ENCODE data around the gene ZNF212. TPM values are rescaled to one million over a fixed set of nuclear protein-coding genes. Genes with fewer than 3 reads are reported as not detected.

Gene ZNF212
- total RNA-seq, 1 donor from 2014 or later = 15.8 TPM

GRCh38 chr7:149291036-149291780, 51.8 kb downstream of the ZNF212 start:
- no peak for DNase-seq (ENCODE audit: low read depth, low spot score)
- Mint-ChIP-seq H3K4me3 (no peak overlapping the region), H3K27ac (ENCODE audit: unreplicated experiment) (no peak overlapping the region), H3K27me3 (ENCODE audit: low read depth) (peaks cover under 1% of the 10 kb centered on the region), H3K4me1 (no peaks in the 10 kb centered on the region), H3K9me3 (no peaks in the 10 kb centered on the region), H3K36me3 (ENCODE audit: low read depth) (no peaks in the 10 kb centered on the region)
- TF ChIP-seq, protein P1, sequence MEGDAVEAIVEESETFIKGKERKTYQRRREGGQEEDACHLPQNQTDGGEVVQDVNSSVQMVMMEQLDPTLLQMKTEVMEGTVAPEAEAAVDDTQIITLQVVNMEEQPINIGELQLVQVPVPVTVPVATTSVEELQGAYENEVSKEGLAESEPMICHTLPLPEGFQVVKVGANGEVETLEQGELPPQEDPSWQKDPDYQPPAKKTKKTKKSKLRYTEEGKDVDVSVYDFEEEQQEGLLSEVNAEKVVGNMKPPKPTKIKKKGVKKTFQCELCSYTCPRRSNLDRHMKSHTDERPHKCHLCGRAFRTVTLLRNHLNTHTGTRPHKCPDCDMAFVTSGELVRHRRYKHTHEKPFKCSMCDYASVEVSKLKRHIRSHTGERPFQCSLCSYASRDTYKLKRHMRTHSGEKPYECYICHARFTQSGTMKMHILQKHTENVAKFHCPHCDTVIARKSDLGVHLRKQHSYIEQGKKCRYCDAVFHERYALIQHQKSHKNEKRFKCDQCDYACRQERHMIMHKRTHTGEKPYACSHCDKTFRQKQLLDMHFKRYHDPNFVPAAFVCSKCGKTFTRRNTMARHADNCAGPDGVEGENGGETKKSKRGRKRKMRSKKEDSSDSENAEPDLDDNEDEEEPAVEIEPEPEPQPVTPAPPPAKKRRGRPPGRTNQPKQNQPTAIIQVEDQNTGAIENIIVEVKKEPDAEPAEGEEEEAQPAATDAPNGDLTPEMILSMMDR (conservative IDR thresholded peaks at IDR 0.05) = no peak

DNA sequence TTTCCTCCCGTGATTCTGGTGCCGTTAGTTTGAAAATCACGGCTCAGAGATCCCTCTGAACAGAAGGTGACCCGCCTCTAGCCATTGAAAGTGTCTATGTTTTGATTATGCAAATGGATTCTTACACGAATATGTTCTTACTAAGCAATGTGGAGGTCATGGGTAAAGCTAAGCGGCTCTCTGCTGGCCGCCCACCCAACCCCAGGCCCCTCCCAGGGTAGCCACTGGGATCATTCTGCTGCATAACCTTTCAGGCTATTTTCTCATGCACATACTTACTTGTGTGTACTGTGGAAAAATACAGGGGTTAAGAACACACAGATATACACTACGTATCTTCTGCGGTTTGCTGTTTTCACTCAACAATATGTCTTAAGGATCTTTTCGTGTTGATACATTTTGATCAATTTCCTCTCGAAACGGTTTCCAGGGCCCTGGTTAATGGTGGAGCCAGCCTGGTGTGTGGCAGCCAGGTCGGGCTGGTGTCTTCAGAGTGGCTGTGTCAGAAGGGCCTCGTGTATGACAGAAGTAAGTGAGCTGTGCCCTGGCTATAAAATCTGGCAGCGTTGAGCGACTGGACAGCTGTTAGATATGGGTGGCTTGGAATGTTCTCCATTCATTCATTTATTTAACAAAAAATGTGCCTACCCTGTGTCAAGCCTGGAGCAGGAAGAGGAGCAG, 52.5 kb downstream of the ZNF212 start:
- H3K4me1 Mint-ChIP-seq = no peaks in the 10 kb centered on the region
- no peaks in the 10 kb centered on the region for H3K9me3 Mint-ChIP-seq
- no peak for DNase-seq (ENCODE audit: low read depth, low spot score)
- TF ChIP-seq, protein P1 (conservative IDR thresholded peaks at IDR 0.05) = no peak
- H3K27me3 Mint-ChIP-seq (ENCODE audit: low read depth) = no peaks in the 10 kb centered on the region
- H3K27ac Mint-ChIP-seq (ENCODE audit: unreplicated experiment) = no peak overlapping the region
- H3K4me3 Mint-ChIP-seq = no peak overlapping the region
- H3K36me3 Mint-ChIP-seq (ENCODE audit: low read depth) = no peaks in the 10 kb centered on the region

DNA sequence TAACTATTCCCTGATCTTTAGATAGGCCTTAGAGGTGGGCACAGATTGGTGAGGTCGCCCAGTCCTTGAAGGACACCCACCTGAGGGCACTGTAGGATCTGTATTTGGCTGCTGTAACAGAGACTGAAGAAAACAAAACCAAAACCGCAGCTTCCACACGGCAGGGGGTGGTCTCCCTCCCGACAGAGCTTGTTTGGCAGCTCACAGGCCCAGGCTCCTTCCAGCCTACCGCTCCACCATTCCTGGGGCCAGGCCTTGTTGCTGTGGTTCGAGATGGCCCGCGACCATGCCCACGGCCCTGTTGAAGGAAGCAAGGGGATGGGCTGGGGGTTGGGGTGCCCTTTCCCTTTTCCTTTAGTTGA, 53.0 kb downstream of the ZNF212 start:
- H3K4me3 Mint-ChIP-seq = no peak overlapping the region
- no peaks in the 10 kb centered on the region for H3K4me1 Mint-ChIP-seq
- TF ChIP-seq, protein P1 (conservative IDR thresholded peaks at IDR 0.05) = no peak
- H3K9me3 Mint-ChIP-seq = no peaks in the 10 kb centered on the region
- no peak for DNase-seq (ENCODE audit: low read depth, low spot score)
- H3K27me3 Mint-ChIP-seq (ENCODE audit: low read depth) = no peaks in the 10 kb centered on the region
- no peaks in the 10 kb centered on the region for H3K36me3 Mint-ChIP-seq (ENCODE audit: low read depth)
- no peak overlapping the region for H3K27ac Mint-ChIP-seq (ENCODE audit: unreplicated experiment)

GRCh38 chr7:149293338-149293737, 53.9 kb downstream of the ZNF212 start:
- Mint-ChIP-seq H3K36me3 (ENCODE audit: low read depth) (no peaks in the 10 kb centered on the region), H3K9me3 (no peaks in the 10 kb centered on the region), H3K27me3 (ENCODE audit: low read depth) (no peaks in the 10 kb centered on the region), H3K4me3 (no peak overlapping the region), H3K27ac (ENCODE audit: unreplicated experiment) (no peak overlapping the region), H3K4me1 (no peaks in the 10 kb centered on the region)
- TF ChIP-seq, protein P1 (conservative IDR thresholded peaks at IDR 0.05) = no peak
- DNase-seq (ENCODE audit: low read depth, low spot score) = no peak

GRCh38 chr7:149293946-149294633, 54.6 kb downstream of the ZNF212 start:
- H3K4me3 Mint-ChIP-seq = no peak overlapping the region
- H3K4me1 Mint-ChIP-seq = no peaks in the 10 kb centered on the region
- peaks cover 4% of the 10 kb centered on the region for H3K36me3 Mint-ChIP-seq (ENCODE audit: low read depth)
- H3K9me3 Mint-ChIP-seq = peaks cover 7% of the 10 kb centered on the region
- H3K27ac Mint-ChIP-seq (ENCODE audit: unreplicated experiment) = peak overlapping the region; percentile 78
- TF ChIP-seq, protein P1 (conservative IDR thresholded peaks at IDR 0.05) = no peak
- DNase-seq (ENCODE audit: low read depth, low spot score) = no peak
- no peaks in the 10 kb centered on the region for H3K27me3 Mint-ChIP-seq (ENCODE audit: low read depth)
